Measurements from ENCODE around the gene ZNF862. TPM values are rescaled to one million over a fixed set of nuclear protein-coding genes. Genes with fewer than 3 reads are reported as not detected.

Gene ZNF862
- total and polyA plus RNA-seq, 2 donors (not counting 3 experiments of a cell fraction or from before 2014, with no cell fraction given) = 10.8 to 14.7 TPM

GRCh38 chr7:149789101-149789500 is 49.1 kb upstream of the ZNF862 start:
- no peak overlapping the region for H3K4me3 ChIP-seq (replicated peaks in 1 of 3; ENCODE audit: insufficient read depth in 1 of 3, low read depth in 1 of 3, low read length in 3 of 3)
- CTCF ChIA-PET = interaction anchor here (0.8 to 4.4 kb wide), 9 partner anchors 11 to 164 kb away, joined by 3 to 41 read pairs (median 8); partner anchors contain the start of genes ZNF467 and ZNF862
- H3K27me3 ChIP-seq (ENCODE audit: control insufficient read depth in 2 of 2, insufficient read depth in 2 of 2, low read length in 2 of 2) = peaks cover 4 to 10% of the 10 kb centered on the region in 2 experiments
- no peaks in the 10 kb centered on the region for H3K4me1 ChIP-seq (ENCODE audit: control insufficient read depth, extremely low read depth, insufficient read depth, low read length)
- intact Hi-C loops (cut with micrococcal nuclease) = no loop called here
- H3K9me1 ChIP-seq (replicated peaks; ENCODE audit: control insufficient read depth, extremely low read depth, insufficient read depth, low read length) = no peaks in the 10 kb centered on the region
- no peaks in the 10 kb centered on the region for H3K9me3 ChIP-seq (replicated peaks; ENCODE audit: control insufficient read depth, insufficient read depth, low read length)
- FAIRE-seq (no peak), DNase-seq (ENCODE audit: low read depth, low spot score) (no peak)
- no peak overlapping the region for H3K4me2 ChIP-seq (ENCODE audit: insufficient read depth, low read length)
- dilution Hi-C loops (cut with MboI; ENCODE audit: extremely low pct_ligation_motif_present, low sequenced_read_pairs) = no loop called here
- no peaks in the 10 kb centered on the region for H3K79me2 ChIP-seq (ENCODE audit: control insufficient read depth, insufficient read depth, low read length)
- H3K27ac ChIP-seq (ENCODE audit: insufficient read depth, low read depth, low read length) = no peak overlapping the region
- TF ChIP-seq GATA2 (IDR thresholded peaks at IDR 0.05; ENCODE audit: insufficient read depth, insufficient read length, low read depth, low read length) (no peak), FOS (IDR thresholded peaks at IDR 0.05; ENCODE audit: borderline replicate concordance, insufficient read depth, low read length) (no peak), JUN (IDR thresholded peaks at IDR 0.05; ENCODE audit: borderline replicate concordance, insufficient read depth, insufficient read length, low read depth) (no peak), MAX (IDR thresholded peaks at IDR 0.05; ENCODE audit: insufficient read depth, insufficient read length) (no peak), POLR2A (IDR thresholded peaks at IDR 0.05; ENCODE audit: low read depth, low read length) (no peak), MYC (IDR thresholded peaks at IDR 0.05; ENCODE audit: low read depth, low read length) (no peak), POLR2AphosphoS5 (IDR thresholded peaks at IDR 0.05; ENCODE audit: insufficient read depth, low read depth, low read length) (no peak), EZH2 (IDR thresholded peaks at IDR 0.05; ENCODE audit: borderline replicate concordance, low read depth, low read length, severe bottlenecking) (no peak), CTCF (IDR thresholded peaks at IDR 0.05; ENCODE audit: extremely low read depth in 1 of 2, insufficient read depth in 1 of 2, low read depth in 1 of 2, low read length in 2 of 2) (no peak)
- no TSS peak for BruUV-seq (replicated peaks)
- POLR2A ChIA-PET = no interaction called here
- no peaks in the 10 kb centered on the region for H3K36me3 ChIP-seq (ENCODE audit: control insufficient read depth in 2 of 2, extremely low read depth in 1 of 2, insufficient read depth in 2 of 2, low read length in 2 of 2)
- no peak overlapping the region for H2AFZ ChIP-seq (ENCODE audit: low read depth, low read length)
- H4K20me1 ChIP-seq (replicated peaks; ENCODE audit: control insufficient read depth, extremely low read depth, insufficient read depth, low read length) = no peaks in the 10 kb centered on the region
- no peak overlapping the region for H3K9ac ChIP-seq (replicated peaks; ENCODE audit: extremely low read depth, insufficient read depth, low read length)

All from endothelial cell of umbilical vein (primary cell).